GM23338 (cell line): ENCODE measurements around the gene PARP9. TPM values are rescaled to one million over a fixed set of nuclear protein-coding genes. Genes with fewer than 3 reads are reported as not detected.

Experiments
- ATAC-seq: fragments of 200-7000 bp; cut with Tn5 transposase; 3 replicates; pipeline ENCODE4 v1.9.1; 2020
- DNase-seq: peaks from one replicate; pipeline ENCODE4 v3.0.0-alpha.2; 2015; ENCODE audit warnings: low spot score
- H2AFZ ChIP-seq: fragments of 200-600 bp; sonication (generic); 2 replicates; pipeline ENCODE4 v1.8.0; 2016; ENCODE audit warnings: antibody characterized with exemption, mild to moderate bottlenecking, moderate library complexity
- H3F3A ChIP-seq: fragments of 200-600 bp; sonication (generic); replicated peaks from 2 replicates; pipeline ENCODE4 v1.8.0; 2017; ENCODE audit warnings: antibody characterized with exemption, mixed run types, low read depth
- H3K27ac ChIP-seq: fragments of 200-600 bp; sonication (generic); 2 replicates; pipeline ENCODE4 v1.6.1; 2016; ENCODE audit warnings: low read depth
- H3K27me3 ChIP-seq: fragments of 200-600 bp; sonication (generic); 2 replicates; pipeline ENCODE4 v1.8.0; 2016; ENCODE audit warnings: mild to moderate bottlenecking, mixed run types, moderate library complexity; ENCODE audit not compliant: insufficient read depth
- H3K36me3 ChIP-seq: fragments of 200-600 bp; sonication (generic); 2 replicates; pipeline ENCODE4 v1.8.0; 2016; ENCODE audit warnings: mild to moderate bottlenecking; ENCODE audit not compliant: insufficient read depth
- H3K4me1 ChIP-seq: fragments of 200-600 bp; sonication (generic); 2 replicates; pipeline ENCODE4 v1.8.0; 2016; ENCODE audit warnings: mild to moderate bottlenecking, moderate library complexity; ENCODE audit not compliant: insufficient read depth
- H3K4me2 ChIP-seq: fragments of 200-600 bp; sonication (generic); 2 replicates; pipeline ENCODE4 v1.7.1; 2017; ENCODE audit warnings: mixed run types
- H3K4me3 ChIP-seq: fragments of 200-600 bp; sonication (generic); 2 replicates; pipeline ENCODE4 v1.6.1; 2016; ENCODE audit warnings: mixed run types
- H3K79me2 ChIP-seq: fragments of 200-600 bp; sonication (generic); replicated peaks from 2 replicates; pipeline ENCODE4 v1.8.0; 2017; ENCODE audit warnings: mild to moderate bottlenecking; ENCODE audit not compliant: insufficient read depth
- H3K9me2 ChIP-seq: fragments of 200-600 bp; sonication (generic); 2 replicates; pipeline ENCODE4 v1.8.0; 2017; ENCODE audit not compliant: insufficient read depth
- H4K20me1 ChIP-seq: fragments of 200-600 bp; sonication (generic); replicated peaks from 2 replicates; pipeline ENCODE4 v1.8.0; 2017; ENCODE audit warnings: mild to moderate bottlenecking; ENCODE audit not compliant: insufficient read depth
- H3K27ac Mint-ChIP-seq: 2 replicates; pipeline ENCODE4 v1.8.0; 2020; ENCODE audit warnings: inconsistent platforms, mild to moderate bottlenecking, moderate library complexity, mixed read lengths
- H3K27me3 Mint-ChIP-seq: 3 replicates; pipeline ENCODE4 v1.8.0; 2022; ENCODE audit warnings: low read depth, mild to moderate bottlenecking, moderate library complexity, mixed read lengths, inconsistent platforms; ENCODE audit not compliant: insufficient read depth, poor library complexity
- H3K36me3 Mint-ChIP-seq: 3 replicates; pipeline ENCODE4 v1.8.0; 2021; ENCODE audit warnings: low read depth, mild to moderate bottlenecking, inconsistent platforms, moderate library complexity, mixed read lengths
- H3K4me1 Mint-ChIP-seq: 3 replicates; pipeline ENCODE4 v1.8.0; 2020; ENCODE audit warnings: mild to moderate bottlenecking, inconsistent platforms, mixed read lengths
- H3K4me3 Mint-ChIP-seq: 3 replicates; pipeline ENCODE4 v1.8.0; 2021; ENCODE audit warnings: moderate library complexity, mild to moderate bottlenecking, inconsistent platforms, mixed read lengths
- H3K9me3 Mint-ChIP-seq: 3 replicates; pipeline ENCODE4 v1.8.0; 2020; ENCODE audit warnings: moderate library complexity, mild to moderate bottlenecking, inconsistent platforms, mixed read lengths
- EZH2 ChIP-seq: fragments of 200-600 bp; sonication (generic); IDR thresholded peaks from one replicate; pipeline ENCODE4 v1.8.0; 2017; ENCODE audit warnings: antibody characterized with exemption, mild to moderate bottlenecking, low read depth; ENCODE audit not compliant: unreplicated experiment
- POLR2AphosphoS5 ChIP-seq: IDR thresholded peaks from 2 replicates; pipeline ENCODE4 v1.6.1; 2016; ENCODE audit warnings: antibody characterized with exemption, low read depth
- STAT1 ChIP-seq: IDR thresholded peaks from one replicate; pipeline ENCODE4 v1.6.1; 2016; ENCODE audit warnings: antibody characterized with exemption; ENCODE audit not compliant: unreplicated experiment
- ZNF462 ChIP-seq: fragments of 250-450 bp; sonication (Bioruptor Pico); IDR thresholded peaks from 2 replicates; pipeline ENCODE4 v1.5.0; 2020; ENCODE audit warnings: mild to moderate bottlenecking, moderate library complexity
- polyA plus RNA-seq: library from polyadenylated mRNA; unstranded; fragments of >200 nt; fragmentation: Nextera tagmentation; extraction: Ambion mirVana; gene quantifications from 2 replicates; pipeline ENCODE4 v1.2.1, GENCODE V29; 2016
- total RNA-seq: library from RNA; depleted of rRNA; stranded (reverse); fragments of >200 nt; shearing (Covaris generic); gene quantifications from 2 replicates; pipeline ENCODE4 v1.2.3, GENCODE V29; 2014

Gene PARP9
- total and polyA plus RNA-seq, 2 experiments from 2014 or later = 1.8 to 2.2 TPM

- TF ChIP-seq ZNF462 (CRISPR knock-in tag) = no peak
- TF ChIP-seq EZH2 = no peak
- TF ChIP-seq POLR2AphosphoS5 = no peak
Observed at GRCh38 chr3:122557356-122557755, 6.7 kb downstream of the PARP9 start (continued).

- no peaks in the 10 kb centered on the region for H3K36me3 ChIP-seq
- H3K4me2 ChIP-seq = no peak overlapping the region
- H3K4me3 ChIP-seq = no peak overlapping the region
- no peaks in the 10 kb centered on the region for H3F3A ChIP-seq
- no peaks in the 10 kb centered on the region for H3K9me2 ChIP-seq
- no peaks in the 10 kb centered on the region for H3K79me2 ChIP-seq
- no peaks in the 10 kb centered on the region for H4K20me1 ChIP-seq
- H3K27ac Mint-ChIP-seq = no peak overlapping the region
- no peak overlapping the region for H3K27ac ChIP-seq
- no peaks in the 10 kb centered on the region for H3K9me3 Mint-ChIP-seq
- ATAC-seq = no peak
- no peaks in the 10 kb centered on the region for H3K36me3 Mint-ChIP-seq
- no peak overlapping the region for H2AFZ ChIP-seq
- DNase-seq = no peak
- H3K27me3 ChIP-seq = no peaks in the 10 kb centered on the region
- peaks cover 21% of the 10 kb centered on the region for H3K4me1 ChIP-seq
- TF ChIP-seq EZH2 = no peak
- TF ChIP-seq STAT1 = no peak
- no peak overlapping the region for H3K4me3 Mint-ChIP-seq
- H3K4me1 Mint-ChIP-seq = peaks cover 31% of the 10 kb centered on the region
- no peaks in the 10 kb centered on the region for H3K27me3 Mint-ChIP-seq
Observed at GRCh38 chr3:122555275-122556071, 8.6 kb downstream of the PARP9 start.
